ENCODE measurements around the gene GRK5. TPM values are rescaled to one million over a fixed set of nuclear protein-coding genes. Genes with fewer than 3 reads are reported as not detected.

GRK5 gene
- total and polyA plus RNA-seq, 9 of the 15 experiments (the other 6 are each of a cell fraction or from before 2014, with no cell fraction given): 0.46 to 0.83 (median 0.67) TPM; not detected in 2

- Histone ChIP-seq H3K36me3 (ENCODE audit: control insufficient read depth, insufficient read depth, low read length) (no peaks in the 10 kb centered on the region), H3K9me3 (replicated peaks; ENCODE audit: control insufficient read depth, insufficient read depth, low read depth, low read length) (no peaks in the 10 kb centered on the region), H3K4me1 (replicated peaks in 1 of 2; ENCODE audit: control insufficient read depth in 2 of 2, insufficient read depth in 2 of 2, low read length in 2 of 2) (peaks cover 5 to 6% of the 10 kb centered on the region in 2 experiments; a peak in 4 of 5 replicates), H3K4me3 (no peak overlapping the region), H3K27me3 (ENCODE audit: control insufficient read depth in 2 of 2, insufficient read depth in 2 of 2, low read length in 2 of 2) (no peaks in the 10 kb centered on the region; a peak in 1 of 5 replicates), H3K27ac (ENCODE audit: extremely low read depth, low read depth, low read length) (no peak overlapping the region), H4K20me1 (replicated peaks; ENCODE audit: control insufficient read depth, insufficient read depth, low read length) (no peaks in the 10 kb centered on the region), H3K4me2 (ENCODE audit: insufficient read depth, low read length) (no peak overlapping the region), H3K9ac (ENCODE audit: insufficient read depth in 1 of 2, low read depth in 2 of 2, low read length in 2 of 2) (no peak overlapping the region), H3K9me1 (ENCODE audit: control insufficient read depth, insufficient read depth, low read length) (no peaks in the 10 kb centered on the region), H3K79me2 (ENCODE audit: control insufficient read depth, insufficient read depth, low read length) (no peaks in the 10 kb centered on the region), H2AFZ (ENCODE audit: low read depth, low read length) (no peak overlapping the region)
- 54% methylated on average over 10 of the region's 10 CpGs for WGBS (ENCODE audit: insufficient coverage, low coverage, missing lambda C conversion rate)
- FAIRE-seq (no peak), ATAC-seq (no peak), DNase-seq (ENCODE audit: extremely low read depth in 1 of 4, low spot score in 3 of 4) (no peak)
- TF ChIP-seq MYC (IDR thresholded peaks at IDR 0.05; ENCODE audit: low read depth, low read length) (no peak), MYC (CRISPR knock-in tag; IDR thresholded peaks at IDR 0.05; ENCODE audit: borderline replicate concordance, low read depth) (no peak), DNMT1 (IDR thresholded peaks at IDR 0.05) (no peak), STAT5B (CRISPR knock-in tag; IDR thresholded peaks at IDR 0.05) (no peak), SLC30A9 (CRISPR knock-in tag; IDR thresholded peaks at IDR 0.05) (no peak), MAFG (tag; conservative IDR thresholded peaks at IDR 0.05) (no peak), ZNF518B (CRISPR knock-in tag; IDR thresholded peaks at IDR 0.05) (no peak)
- ChIA-PET CTCF (ENCODE audit: low intra/inter-chr PET ratio) (no interaction called here), POLR2A (no interaction called here)
- intact Hi-C loops (cut with micrococcal nuclease): no loop called here
- BruUV-seq (replicated peaks): no TSS peak
- in situ Hi-C loops (cut with MboI): no loop called here
Measured at GRCh38 chr10:119279441-119279840, 72.1 kb downstream of the GRK5 start.

Data from K562 (cell line).